H1 (cell line): ENCODE data around the gene TNS3. TPM values are rescaled to one million over a fixed set of nuclear protein-coding genes. Genes with fewer than 3 reads are reported as not detected.

Experiments used
- CHD2 ChIP-seq: IDR thresholded peaks from 2 replicates; pipeline ENCODE4 v1.6.1; 2012; ENCODE audit warnings: low read length, improper control_type of control experiment
- EZH2 ChIP-seq: fragments of 200-600 bp; sonication (generic); IDR thresholded peaks from 2 replicates; pipeline ENCODE4 v1.7.1; 2012; ENCODE audit warnings: low read depth, mild to moderate bottlenecking, moderate library complexity, low read length, inconsistent platforms; ENCODE audit not compliant: severe bottlenecking
- JUND ChIP-seq: IDR thresholded peaks from 2 replicates; pipeline ENCODE4 v1.6.1; 2011; ENCODE audit warnings: mild to moderate bottlenecking, improper control_type of control experiment, low read length
- polyA plus RNA-seq, 7 experiments: library from polyadenylated mRNA; depleted of rRNA in 3 of 7; stranded (reverse) in 5 of 7; unstranded in 2 of 7; fragments of >200 nt in 5 of 7; fragments of 200-250 nt in 2 of 7; gene quantifications; 1 replicate in 5 of 7; 2 replicates in 1 of 7; 4 replicates in 1 of 7; pipeline versions ENCODE4 v1.2.1 to v1.2.3, GENCODE V29; 2011 to 2013; ENCODE audit warnings: missing spikeins in 2 of 7, mixed read lengths in 2 of 7
- total RNA-seq: library from RNA; stranded (reverse); fragmentation: NEBNext Ultra II Directional; extraction: Animal tissue kit (Norgen Biotek cat#: 25700); gene quantifications from 2 replicates; pipeline ENCODE4 v1.2.1, GENCODE V29; 2021

The TNS3 gene
- total and polyA plus RNA-seq, 2 of the 8 experiments (the other 6 are each of a cell fraction or from before 2014, with no cell fraction given), result 11.9 to 24.2 TPM

DNA sequence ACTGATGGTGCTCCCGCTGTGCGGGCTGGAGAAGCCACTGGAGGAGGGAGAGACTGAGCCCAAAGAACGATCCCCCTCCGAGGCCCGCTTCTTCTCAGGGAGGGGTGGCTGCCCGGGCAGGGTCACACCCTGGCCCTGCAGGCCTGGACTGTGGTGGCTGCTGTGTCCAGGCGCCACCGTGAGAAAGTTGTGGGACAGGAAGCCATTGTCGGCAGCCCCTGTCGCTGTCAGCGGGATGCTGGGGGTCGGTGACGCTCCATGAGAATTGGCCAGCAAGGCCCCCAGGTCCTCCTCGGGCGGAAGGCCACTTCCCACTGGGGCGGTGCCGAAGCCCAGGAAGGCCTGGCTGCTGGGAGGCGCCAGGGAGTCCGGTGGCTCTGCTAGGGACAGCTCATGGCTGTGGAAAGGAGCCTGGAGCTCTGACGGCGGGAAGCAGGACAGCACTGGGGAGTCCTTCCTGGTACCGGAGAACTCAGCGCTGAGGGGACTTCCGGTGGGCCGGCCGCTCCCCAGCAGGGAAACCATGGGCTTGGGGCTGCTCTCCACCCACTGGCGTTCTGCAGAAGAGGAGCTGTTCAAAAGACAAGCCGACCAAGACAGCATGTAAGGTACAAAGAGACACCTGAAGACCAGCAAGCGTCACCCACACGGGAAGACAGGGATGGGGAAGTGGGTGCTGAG is 278.8 kb downstream of the TNS3 start (continued):
- TF ChIP-seq EZH2 (no peak), CHD2 (no peak), JUND (no peak)
